Ishikawa (cell line): Measurements from ENCODE around the gene MEIS1.

Source experiments
- EGR1 ChIP-seq: IDR thresholded peaks from 2 replicates; pipeline ENCODE4 v1.6.1; 2012
- NFIC ChIP-seq: IDR thresholded peaks from 2 replicates; pipeline ENCODE4 v1.6.1; 2012
- RAD21 ChIP-seq: IDR thresholded peaks from 2 replicates; pipeline ENCODE4 v1.6.1; 2012; ENCODE audit warnings: low read depth
- TAF1 ChIP-seq: IDR thresholded peaks from 2 replicates; pipeline ENCODE4 v1.6.1; 2012; ENCODE audit warnings: low read depth, mild to moderate bottlenecking
- YY1 ChIP-seq: IDR thresholded peaks from 2 replicates; pipeline ENCODE4 v1.6.1; 2012; ENCODE audit warnings: low read depth

- no peak for TF ChIP-seq TAF1
- TF ChIP-seq RAD21, result no peak
- no peak for TF ChIP-seq YY1
- TF ChIP-seq EGR1, result no peak
- TF ChIP-seq NFIC, result no peak
Observed at GRCh38 chr2:66567729-66568128, 132.8 kb downstream of the MEIS1 start.
